ENCODE data around the gene NUDT3. TPM values are rescaled to one million over a fixed set of nuclear protein-coding genes. Genes with fewer than 3 reads are reported as not detected.

Gene NUDT3
- total and polyA plus RNA-seq, 9 of the 15 experiments (the other 6 are each of a cell fraction or from before 2014, with no cell fraction given) = 5.4 to 81.2 (median 56.4) TPM

DNA sequence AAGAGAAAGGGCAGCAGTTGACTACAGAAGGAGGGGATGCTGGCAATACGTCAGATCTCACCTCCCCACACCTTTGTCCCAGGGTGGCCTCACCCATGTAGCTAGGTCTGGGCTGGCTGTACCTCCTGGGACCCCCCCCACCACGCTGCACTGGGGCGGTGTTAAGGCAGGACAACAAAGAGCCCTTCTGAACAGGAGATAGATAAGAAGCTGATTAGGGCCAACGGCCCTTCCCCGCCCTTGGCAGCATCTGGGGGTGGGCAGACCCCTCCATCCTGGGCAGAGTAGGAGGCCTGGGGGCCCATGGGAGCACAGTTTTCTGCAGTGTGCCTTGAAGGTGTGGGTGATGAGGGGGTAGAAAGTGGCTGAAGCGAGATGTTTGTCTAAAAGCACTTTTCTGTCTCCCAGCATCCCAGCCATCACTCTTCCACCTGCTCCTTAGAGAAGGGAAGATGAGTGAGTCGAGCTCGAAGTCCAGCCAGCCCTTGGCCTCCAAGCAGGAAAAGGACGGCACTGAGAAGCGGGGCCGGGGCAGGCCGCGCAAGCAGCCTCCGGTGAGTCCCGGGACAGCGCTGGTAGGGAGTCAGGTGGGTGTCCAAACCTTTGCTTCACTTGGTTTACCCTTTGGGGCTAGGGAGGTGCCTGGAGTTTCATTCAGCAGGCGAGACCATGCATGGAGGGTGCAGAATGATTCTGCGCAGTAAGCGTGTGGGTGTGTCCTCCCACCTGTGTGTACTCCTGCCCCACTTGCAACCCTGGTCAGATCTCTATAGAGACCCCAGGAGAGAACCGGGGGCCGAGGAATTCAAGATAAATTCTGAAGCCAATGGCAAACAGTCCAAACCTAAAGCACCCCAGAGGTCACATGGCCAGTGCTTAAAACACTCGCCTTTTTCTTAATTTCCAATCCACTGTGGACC lies 151.9 kb downstream of the NUDT3 start:
- intact Hi-C loops (cut with micrococcal nuclease) = loop anchor here (5.0 kb wide), 1 partner anchor 183 kb away; no protein-coding TSS in a partner anchor
- DNase-seq (ENCODE audit: extremely low read depth in 1 of 4, low spot score in 3 of 4) = peak in 2 of 4 experiments; percentile 11 to 20
- Histone ChIP-seq H3K9ac (ENCODE audit: insufficient read depth in 1 of 2, low read depth in 2 of 2, low read length in 2 of 2) (peak overlapping the region; percentile 85 to 97; a peak in 3 of 4 replicates), H3K4me2 (ENCODE audit: insufficient read depth, low read length) (peak overlapping the region; percentile 85), H3K27me3 (ENCODE audit: control insufficient read depth in 2 of 2, insufficient read depth in 2 of 2, low read length in 2 of 2) (no peaks in the 10 kb centered on the region), H3K9me1 (ENCODE audit: control insufficient read depth, insufficient read depth, low read length) (no peaks in the 10 kb centered on the region), H3K36me3 (ENCODE audit: control insufficient read depth, insufficient read depth, low read length) (peaks cover 77% of the 10 kb centered on the region), H2AFZ (ENCODE audit: low read depth, low read length) (no peak overlapping the region), H3K27ac (ENCODE audit: extremely low read depth, low read depth, low read length) (peak overlapping the region; percentile 98), H3K4me1 (replicated peaks in 1 of 2; ENCODE audit: control insufficient read depth in 2 of 2, insufficient read depth in 2 of 2, low read length in 2 of 2) (peaks cover 73 to 74% of the 10 kb centered on the region in 2 experiments), H4K20me1 (replicated peaks; ENCODE audit: control insufficient read depth, insufficient read depth, low read length) (peaks cover 44% of the 10 kb centered on the region), H3K4me3 (peak overlapping the region; percentile 85; the same call in 1 of the 2 replicates), H3K79me2 (ENCODE audit: control insufficient read depth, insufficient read depth, low read length) (peaks cover 78% of the 10 kb centered on the region), H3K9me3 (replicated peaks; ENCODE audit: control insufficient read depth, insufficient read depth, low read depth, low read length) (no peaks in the 10 kb centered on the region)
- in situ Hi-C loops (cut with MboI) = no loop called here
- POLR2A ChIA-PET = interaction anchor here (0.6 to 1.6 kb wide), 8 partner anchors 9 to 563 kb away, joined by 3 to 8 read pairs (median 4); no protein-coding TSS in a partner anchor
- no peak for FAIRE-seq
- ATAC-seq = no peak
- no TSS peak for BruUV-seq (replicated peaks)
- 76% methylated on average over 22 of the region's 22 CpGs for WGBS (ENCODE audit: insufficient coverage, low coverage, missing lambda C conversion rate)
- CTCF ChIA-PET (ENCODE audit: low intra/inter-chr PET ratio) = no interaction called here
- TF ChIP-seq POLR2AphosphoS5 (IDR thresholded peaks at IDR 0.05; ENCODE audit: control insufficient read depth, insufficient read depth, low read depth, low read length) (peak; percentile 39; the same call in 1 of the 2 replicates), CBFB (CRISPR knock-in tag; IDR thresholded peaks at IDR 0.05) (no peak), RBFOX2 (IDR thresholded peaks at IDR 0.05; ENCODE audit: low read depth, low read length) (peak; percentile 66), ZNF740 (CRISPR knock-in tag; IDR thresholded peaks at IDR 0.05) (0 out of 2 replicates have a peak, but pooled peaks have one; percentile 38), ZNF740 (tag; IDR thresholded peaks at IDR 0.05) (peak in 1 of 2 experiments; percentile 76; a peak in 2 of 4 replicates), EGR1 (conservative IDR thresholded peaks at IDR 0.05) (0 out of 2 replicates have a peak, but pooled peaks have one; percentile 28), POLR2G (IDR thresholded peaks at IDR 0.05; ENCODE audit: low read depth, low read length) (0 out of 2 replicates have a peak, but pooled peaks have one; percentile 46), BRD4 (IDR thresholded peaks at IDR 0.05) (no peak), MAX (CRISPR knock-in tag; IDR thresholded peaks at IDR 0.05) (0 out of 2 replicates have a peak, but pooled peaks have one; percentile 30), ZKSCAN8 (CRISPR knock-in tag; IDR thresholded peaks at IDR 0.05) (no peak), NFIC (IDR thresholded peaks at IDR 0.05) (no peak), XRCC5 (IDR thresholded peaks at IDR 0.05; ENCODE audit: low read depth, low read length) (no peak), CBX8 (IDR thresholded peaks at IDR 0.05; ENCODE audit: borderline replicate concordance, extremely low read depth, low read depth, low read length, poor library complexity, severe bottlenecking) (no peak), ZBTB7A (IDR thresholded peaks at IDR 0.05; ENCODE audit: borderline replicate concordance, control insufficient read depth, low read depth, low read length) (peak; percentile 25; the same call in 1 of the 2 replicates)
- TF ChIP-seq, protein P1, sequence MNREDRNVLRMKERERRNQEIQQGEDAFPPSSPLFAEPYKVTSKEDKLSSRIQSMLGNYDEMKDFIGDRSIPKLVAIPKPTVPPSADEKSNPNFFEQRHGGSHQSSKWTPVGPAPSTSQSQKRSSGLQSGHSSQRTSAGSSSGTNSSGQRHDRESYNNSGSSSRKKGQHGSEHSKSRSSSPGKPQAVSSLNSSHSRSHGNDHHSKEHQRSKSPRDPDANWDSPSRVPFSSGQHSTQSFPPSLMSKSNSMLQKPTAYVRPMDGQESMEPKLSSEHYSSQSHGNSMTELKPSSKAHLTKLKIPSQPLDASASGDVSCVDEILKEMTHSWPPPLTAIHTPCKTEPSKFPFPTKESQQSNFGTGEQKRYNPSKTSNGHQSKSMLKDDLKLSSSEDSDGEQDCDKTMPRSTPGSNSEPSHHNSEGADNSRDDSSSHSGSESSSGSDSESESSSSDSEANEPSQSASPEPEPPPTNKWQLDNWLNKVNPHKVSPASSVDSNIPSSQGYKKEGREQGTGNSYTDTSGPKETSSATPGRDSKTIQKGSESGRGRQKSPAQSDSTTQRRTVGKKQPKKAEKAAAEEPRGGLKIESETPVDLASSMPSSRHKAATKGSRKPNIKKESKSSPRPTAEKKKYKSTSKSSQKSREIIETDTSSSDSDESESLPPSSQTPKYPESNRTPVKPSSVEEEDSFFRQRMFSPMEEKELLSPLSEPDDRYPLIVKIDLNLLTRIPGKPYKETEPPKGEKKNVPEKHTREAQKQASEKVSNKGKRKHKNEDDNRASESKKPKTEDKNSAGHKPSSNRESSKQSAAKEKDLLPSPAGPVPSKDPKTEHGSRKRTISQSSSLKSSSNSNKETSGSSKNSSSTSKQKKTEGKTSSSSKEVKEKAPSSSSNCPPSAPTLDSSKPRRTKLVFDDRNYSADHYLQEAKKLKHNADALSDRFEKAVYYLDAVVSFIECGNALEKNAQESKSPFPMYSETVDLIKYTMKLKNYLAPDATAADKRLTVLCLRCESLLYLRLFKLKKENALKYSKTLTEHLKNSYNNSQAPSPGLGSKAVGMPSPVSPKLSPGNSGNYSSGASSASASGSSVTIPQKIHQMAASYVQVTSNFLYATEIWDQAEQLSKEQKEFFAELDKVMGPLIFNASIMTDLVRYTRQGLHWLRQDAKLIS (CRISPR knock-in tag; IDR thresholded peaks at IDR 0.05) = 0 out of 2 replicates have a peak, but pooled peaks have one; percentile 7
